ENCODE measurements around the gene KLK10.

KLK10 gene

GRCh38 chr19:51027873-51028272 is 8.4 kb upstream of the KLK10 start:
- TF ChIP-seq CTCF (IDR thresholded peaks at IDR 0.05; ENCODE audit: extremely low read depth, insufficient read depth, missing control alignments) = no peak
- DNase-seq (ENCODE audit: low spot score) = no peak
- in situ Hi-C loops (cut with MboI; ENCODE audit: low pct_unique_long_range_greater_than_20kb, low sequenced_read_pairs, unreplicated experiment) = no loop called here

DNA sequence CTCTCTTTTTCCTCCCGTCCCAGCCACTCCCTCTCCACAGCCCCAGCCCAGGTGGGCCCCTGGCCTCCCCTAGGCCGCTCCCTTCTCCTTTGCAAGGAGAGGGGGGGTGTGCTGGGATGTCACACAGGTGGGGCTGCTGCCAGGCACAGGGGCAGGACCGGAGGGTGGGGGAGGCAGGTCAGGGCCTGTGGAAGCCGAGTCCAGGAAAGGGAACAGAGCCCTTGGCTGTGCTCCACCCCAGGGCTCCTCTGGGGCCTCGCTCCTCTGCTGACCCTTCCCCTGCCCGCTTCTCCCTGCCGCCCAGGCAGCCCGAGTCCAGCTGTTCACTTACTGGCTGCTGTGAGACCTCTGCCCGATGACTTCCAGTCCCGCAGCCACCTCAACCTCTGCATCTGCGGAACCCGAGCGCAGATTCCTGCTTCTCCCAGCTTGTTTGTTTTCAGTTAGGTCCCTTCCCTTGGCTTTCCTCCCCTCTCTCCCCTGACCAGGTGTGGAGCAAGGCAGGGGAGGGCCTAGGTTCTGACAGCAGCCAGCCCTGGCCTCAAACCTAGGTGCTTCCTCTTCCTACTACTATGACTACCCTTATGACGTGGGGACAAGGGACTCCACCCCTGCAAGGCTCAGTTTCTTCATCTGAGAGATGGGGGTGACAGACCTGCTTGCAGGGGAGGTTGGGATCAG is 7.8 kb upstream of the KLK10 start:
- DNase-seq (ENCODE audit: low spot score) = no peak

DNA sequence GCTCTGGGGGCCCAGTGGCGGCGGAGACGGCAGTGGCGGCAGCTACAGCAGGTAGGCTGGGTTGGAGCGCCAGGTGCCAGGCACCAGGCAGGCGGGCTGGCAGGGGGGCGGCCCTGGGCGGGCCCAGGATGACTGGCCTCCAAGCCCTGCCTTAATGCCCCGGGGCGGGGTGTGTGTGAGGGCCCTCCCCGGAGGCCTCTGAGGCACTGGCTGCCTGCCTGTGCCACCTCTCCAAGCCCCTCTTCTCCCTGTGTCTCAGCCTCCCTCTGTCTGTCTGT is 7.0 kb upstream of the KLK10 start, which contains the start of gene KLK11:
TSS of gene KLK11 (minus strand) at position 63 of the 278 bp plus-strand sequence. CDS start 985 bp downstream, outside the sequence.
- no peak for TF ChIP-seq CTCF (IDR thresholded peaks at IDR 0.05; ENCODE audit: extremely low read depth, insufficient read depth, missing control alignments)
- no peak for DNase-seq (ENCODE audit: low spot score)
- in situ Hi-C loops (cut with MboI; ENCODE audit: low pct_unique_long_range_greater_than_20kb, low sequenced_read_pairs, unreplicated experiment) = no loop called here

More for the DNA sequence above, 7.8 kb upstream of the KLK10 start:
- in situ Hi-C loops (cut with MboI; ENCODE audit: low pct_unique_long_range_greater_than_20kb, low sequenced_read_pairs, unreplicated experiment) = no loop called here
- TF ChIP-seq CTCF (IDR thresholded peaks at IDR 0.05; ENCODE audit: extremely low read depth, insufficient read depth, missing control alignments) = no peak

DNA sequence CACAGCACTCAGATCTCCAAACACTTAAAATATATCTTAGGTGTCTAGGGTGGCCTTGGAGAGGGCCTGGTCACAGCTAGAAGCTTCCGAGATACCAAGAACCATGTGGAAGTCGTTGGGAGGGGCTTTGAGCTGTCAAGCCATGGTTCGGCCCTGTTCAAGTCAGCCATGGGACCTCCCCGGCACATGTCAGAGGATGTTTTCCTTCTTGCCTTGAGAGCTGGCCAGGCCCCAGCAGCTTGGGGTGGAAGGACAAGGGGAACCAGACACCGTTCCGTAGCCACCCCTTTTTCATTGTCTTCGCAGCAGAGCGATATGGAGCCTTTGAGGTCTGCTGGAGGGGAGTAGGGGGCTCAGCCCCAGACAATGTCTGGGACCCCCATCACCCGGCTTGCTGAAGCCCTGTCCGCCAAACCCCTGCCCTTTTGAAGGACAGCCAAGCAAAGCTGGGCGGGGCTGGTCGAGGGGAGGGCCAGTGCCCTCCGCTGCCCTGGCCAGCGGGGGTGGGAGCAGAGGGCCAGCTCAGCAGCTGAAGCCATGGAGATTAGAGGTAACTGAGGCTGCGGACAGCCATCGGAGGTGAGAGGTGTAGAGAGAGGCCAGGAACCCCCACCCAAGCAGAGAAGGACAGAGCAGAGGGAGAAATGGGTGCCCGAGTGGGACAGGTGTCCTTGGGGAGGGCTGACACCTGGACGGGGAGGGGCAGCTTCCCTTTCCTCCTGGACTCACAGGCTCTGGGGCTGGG is 6.5 kb upstream of the KLK10 start:
- in situ Hi-C loops (cut with MboI; ENCODE audit: low pct_unique_long_range_greater_than_20kb, low sequenced_read_pairs, unreplicated experiment) = no loop called here
- no peak for DNase-seq (ENCODE audit: low spot score)
- TF ChIP-seq CTCF (IDR thresholded peaks at IDR 0.05; ENCODE audit: extremely low read depth, insufficient read depth, missing control alignments) = no peak

- no peak for TF ChIP-seq CTCF (IDR thresholded peaks at IDR 0.05; ENCODE audit: extremely low read depth, insufficient read depth, missing control alignments)
- in situ Hi-C loops (cut with MboI; ENCODE audit: low pct_unique_long_range_greater_than_20kb, low sequenced_read_pairs, unreplicated experiment) = no loop called here
- no peak for DNase-seq (ENCODE audit: low spot score)
These were observed 5.9 kb upstream of the KLK10 start for GRCh38 chr19:51025401-51025800.

DNA sequence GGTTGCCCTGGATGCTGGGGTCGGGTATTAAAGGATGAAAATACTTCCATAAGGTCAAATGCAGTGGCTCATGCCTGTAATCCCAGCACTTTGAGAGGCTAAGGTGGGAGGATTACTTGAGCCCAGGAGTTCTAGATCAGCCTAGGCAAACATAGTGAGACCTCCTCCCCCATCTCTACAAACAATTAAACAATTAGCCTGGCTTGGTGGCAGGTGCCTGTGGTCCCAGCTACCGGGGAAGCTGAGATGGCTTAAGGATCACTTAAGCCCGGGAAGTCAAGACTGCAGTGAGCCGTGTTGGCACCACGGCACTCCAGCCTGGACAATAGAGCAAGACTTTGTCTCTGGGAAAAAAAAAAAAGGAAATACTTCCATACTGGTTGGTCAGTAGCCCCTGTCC is 5.4 kb upstream of the KLK10 start:
- TF ChIP-seq CTCF (IDR thresholded peaks at IDR 0.05; ENCODE audit: extremely low read depth, insufficient read depth, missing control alignments) = no peak
- no peak for DNase-seq (ENCODE audit: low spot score)
- in situ Hi-C loops (cut with MboI; ENCODE audit: low pct_unique_long_range_greater_than_20kb, low sequenced_read_pairs, unreplicated experiment) = no loop called here

Data from GM13977 (cell line).